Heart left ventricle (tissue), 13 donors: Measurements from ENCODE around the gene PRSS22.

Source experiments
- POLR2A ChIP-seq, 2 donors: fragments of 450-650 bp; IDR thresholded peaks; one replicate each; pipeline ENCODE4 v1.6.1; 2017; ENCODE audit warnings: antibody characterized with exemption in 2 of 2, mild to moderate bottlenecking in 2 of 2, moderate library complexity in 2 of 2
- TF ChIP-seq, protein P1 (sequence below), 12 donors: fragments of 200-600 bp; sonication (generic) in 4 of 12; IDR thresholded peaks; one replicate each; pipeline versions ENCODE4 v1.5.0 to v1.8.0; 2018 to 2022; ENCODE audit warnings: antibody characterized with exemption in 12 of 12, mild to moderate bottlenecking in 5 of 12
- donor health status: ischemic (EF 13 %, LVEDD 7.1; RV severe dilation, severe dysfunction).
- donor health status: DM: no; HTN: yes; CAD: no.
- donor health status: DM: no; HTN: no; CAD: no.
- donor health status: ischemic (EF 25% LVEDD 6.9; RV normal size, moderate dysfunction).
- donor health status: ischemic (EF 25% LVEDD 5.7; RV mildly dilated, moderate dysfunction).
- donor health status: ischemic (EF 35%, LVEDD 5.7; RV mildly dilated, moderate dysfunction).
- donor health status: nonischemic (EF 11% LVEDD 7.7; RV severe dilation, severe dysfunction).
- donor health status: DM: yes; HTN: yes; CAD: no.
- donor health status: PGD.
- donor health status: ischemic (EF 29% LVEDD 5.4; RV normal size, mild dysfunction).
- donor health status: nonischemic (EF 23%, LVEDD 6.1; RV moderate dilation, normal function).

- TF ChIP-seq, protein P1, sequence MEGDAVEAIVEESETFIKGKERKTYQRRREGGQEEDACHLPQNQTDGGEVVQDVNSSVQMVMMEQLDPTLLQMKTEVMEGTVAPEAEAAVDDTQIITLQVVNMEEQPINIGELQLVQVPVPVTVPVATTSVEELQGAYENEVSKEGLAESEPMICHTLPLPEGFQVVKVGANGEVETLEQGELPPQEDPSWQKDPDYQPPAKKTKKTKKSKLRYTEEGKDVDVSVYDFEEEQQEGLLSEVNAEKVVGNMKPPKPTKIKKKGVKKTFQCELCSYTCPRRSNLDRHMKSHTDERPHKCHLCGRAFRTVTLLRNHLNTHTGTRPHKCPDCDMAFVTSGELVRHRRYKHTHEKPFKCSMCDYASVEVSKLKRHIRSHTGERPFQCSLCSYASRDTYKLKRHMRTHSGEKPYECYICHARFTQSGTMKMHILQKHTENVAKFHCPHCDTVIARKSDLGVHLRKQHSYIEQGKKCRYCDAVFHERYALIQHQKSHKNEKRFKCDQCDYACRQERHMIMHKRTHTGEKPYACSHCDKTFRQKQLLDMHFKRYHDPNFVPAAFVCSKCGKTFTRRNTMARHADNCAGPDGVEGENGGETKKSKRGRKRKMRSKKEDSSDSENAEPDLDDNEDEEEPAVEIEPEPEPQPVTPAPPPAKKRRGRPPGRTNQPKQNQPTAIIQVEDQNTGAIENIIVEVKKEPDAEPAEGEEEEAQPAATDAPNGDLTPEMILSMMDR (IDR thresholded peaks at IDR 0.05): no peak
- TF ChIP-seq POLR2A (IDR thresholded peaks at IDR 0.05): no peak
Measured at GRCh38 chr16:2819939-2820835, 37.8 kb downstream of the PRSS22 start.
